ENCODE data around the gene COLGALT1.

Gene COLGALT1

GRCh38 chr19:17524651-17525050 lies 30.8 kb upstream of the COLGALT1 start:
- Histone ChIP-seq H3K4me3 (ENCODE audit: control insufficient read depth in 1 of 7, extremely low read depth in 1 of 7, insufficient read depth in 4 of 7, low read depth in 2 of 7, low read length in 6 of 7) (no peak overlapping the region), H3K9me3 (ENCODE audit: control extremely low read depth in 1 of 5, control insufficient read depth in 4 of 5, insufficient read depth in 2 of 5, low read depth in 1 of 5, low read length in 4 of 5) (peaks cover 0 to 5% (median 4%) of the 10 kb centered on the region in 5 experiments), H3K4me1 (ENCODE audit: control extremely low read depth in 1 of 4, control insufficient read depth in 4 of 4, insufficient read depth in 4 of 4, low read length in 3 of 4) (peaks cover 4 to 44% (median 28%) of the 10 kb centered on the region in 4 experiments), H3K27me3 (replicated peaks in 2 of 5; ENCODE audit: control insufficient read depth in 4 of 5, insufficient read depth in 5 of 5, low read length in 4 of 5) (no peaks in the 10 kb centered on the region), H3K36me3 (ENCODE audit: control insufficient read depth in 4 of 4, insufficient read depth in 4 of 4, low read length in 3 of 4) (peaks cover 0 to 7% (median 3%) of the 10 kb centered on the region in 4 experiments), H3K27ac (ENCODE audit: insufficient read depth in 1 of 2, low read depth in 1 of 2, low read length in 2 of 2, poor library complexity in 1 of 2, severe bottlenecking in 2 of 2) (no peak overlapping the region)
- ChIA-PET CTCF (interaction anchor here (0.6 to 3.2 kb wide), 9 partner anchors 11 to 230 kb away, joined by 3 to 16 read pairs (median 3); partner anchors contain the start of gene PGLS), POLR2A (interaction anchor here (0.8 kb wide), 1 partner anchor 165 kb away, joined by 3 read pairs; no protein-coding TSS in a partner anchor)
- DNase-seq, result no peak
- 100% methylated on average over 2 of the region's 4 CpGs for WGBS (ENCODE audit: insufficient coverage)

GRCh38 chr19:17525141-17525540 lies 30.3 kb upstream of the COLGALT1 start:
- no peak overlapping the region for H3K4me3 ChIP-seq (ENCODE audit: control insufficient read depth in 1 of 7, extremely low read depth in 1 of 7, insufficient read depth in 4 of 7, low read depth in 2 of 7, low read length in 6 of 7)
- H3K27me3 ChIP-seq (replicated peaks in 2 of 5; ENCODE audit: control insufficient read depth in 4 of 5, insufficient read depth in 5 of 5, low read length in 4 of 5), result no peaks in the 10 kb centered on the region
- 93% methylated on average over 9 of the region's 9 CpGs for WGBS (ENCODE audit: insufficient coverage)
- H3K36me3 ChIP-seq (ENCODE audit: control insufficient read depth in 4 of 4, insufficient read depth in 4 of 4, low read length in 3 of 4), result peaks cover 0 to 7% (median 3%) of the 10 kb centered on the region in 4 experiments
- peaks cover 0 to 5% (median 4%) of the 10 kb centered on the region in 5 experiments for H3K9me3 ChIP-seq (ENCODE audit: control extremely low read depth in 1 of 5, control insufficient read depth in 4 of 5, insufficient read depth in 2 of 5, low read depth in 1 of 5, low read length in 4 of 5)
- no peak for DNase-seq
- H3K4me1 ChIP-seq (ENCODE audit: control extremely low read depth in 1 of 4, control insufficient read depth in 4 of 4, insufficient read depth in 4 of 4, low read length in 3 of 4), result peaks cover 4 to 46% (median 27%) of the 10 kb centered on the region in 4 experiments
- POLR2A ChIA-PET, result no interaction called here
- CTCF ChIA-PET, result interaction anchor here (0.6 to 3.2 kb wide), 8 partner anchors 11 to 230 kb away, joined by 3 to 16 read pairs (median 3); partner anchors contain the start of gene PGLS
- H3K27ac ChIP-seq (ENCODE audit: insufficient read depth in 1 of 2, low read depth in 1 of 2, low read length in 2 of 2, poor library complexity in 1 of 2, severe bottlenecking in 2 of 2), result no peak overlapping the region

GRCh38 chr19:17526922-17527321 lies 28.5 kb upstream of the COLGALT1 start:
- CTCF ChIA-PET, result interaction anchor here (1.1 to 1.4 kb wide), 2 partner anchors 12 to 13 kb away, joined by 3 to 5 read pairs; no protein-coding TSS in a partner anchor
- Histone ChIP-seq H3K4me3 (ENCODE audit: control insufficient read depth in 1 of 7, extremely low read depth in 1 of 7, insufficient read depth in 4 of 7, low read depth in 2 of 7, low read length in 6 of 7) (no peak overlapping the region), H3K4me1 (ENCODE audit: control extremely low read depth in 1 of 4, control insufficient read depth in 4 of 4, insufficient read depth in 4 of 4, low read length in 3 of 4) (peaks cover 4 to 49% (median 28%) of the 10 kb centered on the region in 4 experiments)

GRCh38 chr19:17527326-17527725 lies 28.1 kb upstream of the COLGALT1 start:
- Histone ChIP-seq H3K4me3 (ENCODE audit: control insufficient read depth in 1 of 7, extremely low read depth in 1 of 7, insufficient read depth in 4 of 7, low read depth in 2 of 7, low read length in 6 of 7) (no peak overlapping the region), H3K36me3 (ENCODE audit: control insufficient read depth in 4 of 4, insufficient read depth in 4 of 4, low read length in 3 of 4) (no peaks in the 10 kb centered on the region), H3K27me3 (replicated peaks in 2 of 5; ENCODE audit: control insufficient read depth in 4 of 5, insufficient read depth in 5 of 5, low read length in 4 of 5) (no peaks in the 10 kb centered on the region), H3K9me3 (ENCODE audit: control extremely low read depth in 1 of 5, control insufficient read depth in 4 of 5, insufficient read depth in 2 of 5, low read depth in 1 of 5, low read length in 4 of 5) (peaks cover 0 to 5% (median 4%) of the 10 kb centered on the region in 5 experiments), H3K27ac (ENCODE audit: insufficient read depth in 1 of 2, low read depth in 1 of 2, low read length in 2 of 2, poor library complexity in 1 of 2, severe bottlenecking in 2 of 2) (no peak overlapping the region), H3K4me1 (ENCODE audit: control extremely low read depth in 1 of 4, control insufficient read depth in 4 of 4, insufficient read depth in 4 of 4, low read length in 3 of 4) (peaks cover 4 to 45% (median 26%) of the 10 kb centered on the region in 4 experiments)
- ChIA-PET CTCF (interaction anchor here (0.7 to 1.4 kb wide), 3 partner anchors 9 to 14 kb away, joined by 3 to 5 read pairs (median 3); no protein-coding TSS in a partner anchor), POLR2A (no interaction called here)
- 90% methylated on average over 6 of the region's 10 CpGs for WGBS (ENCODE audit: insufficient coverage)
- DNase-seq, result no peak

More at GRCh38 chr19:17526922-17527321, 28.5 kb upstream of the COLGALT1 start:
- POLR2A ChIA-PET, result no interaction called here
- Histone ChIP-seq H3K36me3 (ENCODE audit: control insufficient read depth in 4 of 4, insufficient read depth in 4 of 4, low read length in 3 of 4) (no peaks in the 10 kb centered on the region), H3K27ac (ENCODE audit: insufficient read depth in 1 of 2, low read depth in 1 of 2, low read length in 2 of 2, poor library complexity in 1 of 2, severe bottlenecking in 2 of 2) (no peak overlapping the region), H3K27me3 (replicated peaks in 2 of 5; ENCODE audit: control insufficient read depth in 4 of 5, insufficient read depth in 5 of 5, low read length in 4 of 5) (no peaks in the 10 kb centered on the region), H3K9me3 (ENCODE audit: control extremely low read depth in 1 of 5, control insufficient read depth in 4 of 5, insufficient read depth in 2 of 5, low read depth in 1 of 5, low read length in 4 of 5) (peaks cover 0 to 5% (median 4%) of the 10 kb centered on the region in 5 experiments)
- no peak for DNase-seq
- WGBS (ENCODE audit: insufficient coverage), result 89% methylated on average over 7 of the region's 16 CpGs

GRCh38 chr19:17528610-17529009 lies 26.8 kb upstream of the COLGALT1 start:
- H3K27ac ChIP-seq (ENCODE audit: insufficient read depth in 1 of 2, low read depth in 1 of 2, low read length in 2 of 2, poor library complexity in 1 of 2, severe bottlenecking in 2 of 2), result no peak overlapping the region
- H3K4me3 ChIP-seq (ENCODE audit: control insufficient read depth in 1 of 7, extremely low read depth in 1 of 7, insufficient read depth in 4 of 7, low read depth in 2 of 7, low read length in 6 of 7), result no peak overlapping the region
- POLR2A ChIA-PET, result no interaction called here
- 100% methylated on average over 1 of the region's 3 CpGs for WGBS (ENCODE audit: insufficient coverage)
- CTCF ChIA-PET, result interaction anchor here (1.4 to 1.5 kb wide), 2 partner anchors 28 to 44 kb away, joined by 5 read pairs; no protein-coding TSS in a partner anchor
- peaks cover 0 to 5% (median 4%) of the 10 kb centered on the region in 5 experiments for H3K9me3 ChIP-seq (ENCODE audit: control extremely low read depth in 1 of 5, control insufficient read depth in 4 of 5, insufficient read depth in 2 of 5, low read depth in 1 of 5, low read length in 4 of 5)
- no peak for DNase-seq
- H3K27me3 ChIP-seq (replicated peaks in 2 of 5; ENCODE audit: control insufficient read depth in 4 of 5, insufficient read depth in 5 of 5, low read length in 4 of 5), result no peaks in the 10 kb centered on the region
- no peaks in the 10 kb centered on the region for H3K36me3 ChIP-seq (ENCODE audit: control insufficient read depth in 4 of 4, insufficient read depth in 4 of 4, low read length in 3 of 4)
- H3K4me1 ChIP-seq (ENCODE audit: control extremely low read depth in 1 of 4, control insufficient read depth in 4 of 4, insufficient read depth in 4 of 4, low read length in 3 of 4), result peaks cover 0 to 33% (median 13%) of the 10 kb centered on the region in 4 experiments

GRCh38 chr19:17529239-17530158 lies 25.9 kb upstream of the COLGALT1 start:
- Histone ChIP-seq H3K4me1 (ENCODE audit: control extremely low read depth in 1 of 4, control insufficient read depth in 4 of 4, insufficient read depth in 4 of 4, low read length in 3 of 4) (peaks cover 0 to 27% (median 6%) of the 10 kb centered on the region in 4 experiments), H3K27me3 (replicated peaks in 2 of 5; ENCODE audit: control insufficient read depth in 4 of 5, insufficient read depth in 5 of 5, low read length in 4 of 5) (no peaks in the 10 kb centered on the region), H3K27ac (ENCODE audit: insufficient read depth in 1 of 2, low read depth in 1 of 2, low read length in 2 of 2, poor library complexity in 1 of 2, severe bottlenecking in 2 of 2) (no peak overlapping the region), H3K9me3 (ENCODE audit: control extremely low read depth in 1 of 5, control insufficient read depth in 4 of 5, insufficient read depth in 2 of 5, low read depth in 1 of 5, low read length in 4 of 5) (peaks cover 0 to 5% (median 4%) of the 10 kb centered on the region in 5 experiments), H3K4me3 (ENCODE audit: control insufficient read depth in 1 of 7, extremely low read depth in 1 of 7, insufficient read depth in 4 of 7, low read depth in 2 of 7, low read length in 6 of 7) (no peak overlapping the region), H3K36me3 (ENCODE audit: control insufficient read depth in 4 of 4, insufficient read depth in 4 of 4, low read length in 3 of 4) (no peaks in the 10 kb centered on the region)
- DNase-seq, result no peak
- 93% methylated on average over 6 of the region's 8 CpGs for WGBS (ENCODE audit: insufficient coverage)
- ChIA-PET POLR2A (interaction anchor here (1.2 kb wide), 1 partner anchor 29 kb away, joined by 5 read pairs; no protein-coding TSS in a partner anchor), CTCF (interaction anchor here (0.8 to 1.6 kb wide), 7 partner anchors 15 to 44 kb away, joined by 3 to 5 read pairs (median 4); no protein-coding TSS in a partner anchor)

All from common myeloid progenitor, CD34-positive (primary cell).